ENCODE measurements around the gene GRM7.

Gene GRM7

GRCh38 chr3:7749931-7750695 is 889.2 kb downstream of the GRM7 start:
- Histone ChIP-seq H3K27me3 (ENCODE audit: insufficient read depth, poor library complexity, severe bottlenecking) (no peaks in the 10 kb centered on the region), H3K4me3 (replicated peaks; ENCODE audit: insufficient read depth, low read length) (no peak overlapping the region), H3K27ac (replicated peaks) (no peak overlapping the region)
- DNase-seq (ENCODE audit: low read depth in 1 of 2, low spot score in 1 of 2), result no peak
- TF ChIP-seq GABPA (IDR thresholded peaks at IDR 0.05; ENCODE audit: low read depth) (no peak), REST (IDR thresholded peaks at IDR 0.05; ENCODE audit: insufficient replicate concordance, low read depth) (no peak), POLR2AphosphoS5 (IDR thresholded peaks at IDR 0.05; ENCODE audit: low read depth) (no peak), SPI1 (IDR thresholded peaks at IDR 0.05; ENCODE audit: borderline replicate concordance, low read depth) (no peak)
- TF ChIP-seq, protein P1, sequence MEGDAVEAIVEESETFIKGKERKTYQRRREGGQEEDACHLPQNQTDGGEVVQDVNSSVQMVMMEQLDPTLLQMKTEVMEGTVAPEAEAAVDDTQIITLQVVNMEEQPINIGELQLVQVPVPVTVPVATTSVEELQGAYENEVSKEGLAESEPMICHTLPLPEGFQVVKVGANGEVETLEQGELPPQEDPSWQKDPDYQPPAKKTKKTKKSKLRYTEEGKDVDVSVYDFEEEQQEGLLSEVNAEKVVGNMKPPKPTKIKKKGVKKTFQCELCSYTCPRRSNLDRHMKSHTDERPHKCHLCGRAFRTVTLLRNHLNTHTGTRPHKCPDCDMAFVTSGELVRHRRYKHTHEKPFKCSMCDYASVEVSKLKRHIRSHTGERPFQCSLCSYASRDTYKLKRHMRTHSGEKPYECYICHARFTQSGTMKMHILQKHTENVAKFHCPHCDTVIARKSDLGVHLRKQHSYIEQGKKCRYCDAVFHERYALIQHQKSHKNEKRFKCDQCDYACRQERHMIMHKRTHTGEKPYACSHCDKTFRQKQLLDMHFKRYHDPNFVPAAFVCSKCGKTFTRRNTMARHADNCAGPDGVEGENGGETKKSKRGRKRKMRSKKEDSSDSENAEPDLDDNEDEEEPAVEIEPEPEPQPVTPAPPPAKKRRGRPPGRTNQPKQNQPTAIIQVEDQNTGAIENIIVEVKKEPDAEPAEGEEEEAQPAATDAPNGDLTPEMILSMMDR (IDR thresholded peaks at IDR 0.05; ENCODE audit: insufficient read depth, low read length), result no peak

GRCh38 chr3:7752005-7752404 is 891.1 kb downstream of the GRM7 start:
- H3K4me3 ChIP-seq (replicated peaks; ENCODE audit: insufficient read depth, low read length), result no peak overlapping the region
- DNase-seq (ENCODE audit: low read depth in 1 of 2, low spot score in 1 of 2), result no peak
- H3K27ac ChIP-seq (replicated peaks), result no peak overlapping the region

More at GRCh38 chr3:7752005-7752404, 891.1 kb downstream of the GRM7 start:
- H3K27me3 ChIP-seq (ENCODE audit: insufficient read depth, poor library complexity, severe bottlenecking), result no peaks in the 10 kb centered on the region
- TF ChIP-seq REST (IDR thresholded peaks at IDR 0.05; ENCODE audit: insufficient replicate concordance, low read depth), result no peak
- no peak for TF ChIP-seq POLR2AphosphoS5 (IDR thresholded peaks at IDR 0.05; ENCODE audit: low read depth)
- no peak for TF ChIP-seq SPI1 (IDR thresholded peaks at IDR 0.05; ENCODE audit: borderline replicate concordance, low read depth)
- TF ChIP-seq GABPA (IDR thresholded peaks at IDR 0.05; ENCODE audit: low read depth), result no peak
- TF ChIP-seq, protein P1 (IDR thresholded peaks at IDR 0.05; ENCODE audit: insufficient read depth, low read length), result no peak

All from HL-60 (cell line).